RKO (cell line): Measurements from ENCODE around the gene ST8SIA6.

Source experiments
- DNase-seq: peaks from one replicate; pipeline ENCODE4 v3.0.0-alpha.2; 2016; ENCODE audit warnings: low spot score

The ST8SIA6 gene

GRCh38 chr10:17386021-17386420, 68.4 kb downstream of the ST8SIA6 start:
- no peak for DNase-seq

DNA sequence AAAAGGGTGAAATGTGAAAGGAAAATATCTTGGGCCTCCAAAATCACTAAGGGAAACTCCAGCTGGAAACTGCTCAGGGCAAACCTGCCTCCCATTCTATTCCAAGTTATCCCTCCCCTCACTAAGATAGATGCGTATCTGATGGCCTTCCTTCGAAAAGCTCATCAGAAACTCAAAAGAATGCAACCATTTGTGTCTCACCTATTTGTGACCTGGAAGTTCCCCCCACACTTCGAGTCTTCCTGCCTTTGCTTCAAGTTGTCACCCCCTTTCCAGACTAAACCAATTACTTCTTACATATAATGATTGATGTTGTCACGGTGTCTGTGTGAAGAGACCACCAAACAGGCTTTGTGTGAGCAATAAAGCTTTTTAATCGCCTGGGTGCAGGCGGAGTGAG, 69.3 kb downstream of the ST8SIA6 start:
- no peak for DNase-seq

DNA sequence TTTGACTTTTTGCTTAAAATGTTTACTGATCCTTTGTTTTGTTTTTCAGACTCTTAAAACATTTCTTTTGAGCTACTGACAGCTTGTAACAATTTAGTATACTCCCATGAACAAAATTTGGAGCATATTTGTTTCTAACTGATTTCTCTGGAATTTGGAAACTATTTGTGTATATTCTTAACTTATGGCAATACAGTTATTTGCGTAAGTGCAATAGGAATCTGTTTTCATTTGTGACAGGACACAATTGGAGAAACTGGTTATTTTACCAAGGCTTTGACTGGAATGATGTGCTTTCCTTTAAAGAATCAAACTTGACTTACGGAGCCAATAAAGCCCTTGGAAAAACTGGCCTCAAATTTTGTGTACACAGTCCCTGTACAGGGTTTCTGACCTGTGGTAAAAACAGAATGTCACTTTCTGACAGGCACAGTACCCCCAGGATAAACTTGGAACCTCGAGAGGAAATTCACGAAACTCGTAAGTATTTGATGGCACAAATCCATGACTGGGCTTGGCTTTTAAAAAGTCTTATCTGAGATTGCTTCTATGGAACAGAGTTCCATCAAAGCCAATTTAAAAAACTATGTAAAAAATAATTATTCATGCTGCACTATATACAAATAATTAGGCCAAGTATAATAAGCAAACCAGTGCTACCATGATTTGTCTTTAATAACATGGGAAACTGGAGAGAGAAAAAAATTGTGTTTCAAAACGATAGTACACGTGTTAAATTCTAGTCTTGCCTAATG, 70.4 kb downstream of the ST8SIA6 start:
- DNase-seq, result no peak

DNA sequence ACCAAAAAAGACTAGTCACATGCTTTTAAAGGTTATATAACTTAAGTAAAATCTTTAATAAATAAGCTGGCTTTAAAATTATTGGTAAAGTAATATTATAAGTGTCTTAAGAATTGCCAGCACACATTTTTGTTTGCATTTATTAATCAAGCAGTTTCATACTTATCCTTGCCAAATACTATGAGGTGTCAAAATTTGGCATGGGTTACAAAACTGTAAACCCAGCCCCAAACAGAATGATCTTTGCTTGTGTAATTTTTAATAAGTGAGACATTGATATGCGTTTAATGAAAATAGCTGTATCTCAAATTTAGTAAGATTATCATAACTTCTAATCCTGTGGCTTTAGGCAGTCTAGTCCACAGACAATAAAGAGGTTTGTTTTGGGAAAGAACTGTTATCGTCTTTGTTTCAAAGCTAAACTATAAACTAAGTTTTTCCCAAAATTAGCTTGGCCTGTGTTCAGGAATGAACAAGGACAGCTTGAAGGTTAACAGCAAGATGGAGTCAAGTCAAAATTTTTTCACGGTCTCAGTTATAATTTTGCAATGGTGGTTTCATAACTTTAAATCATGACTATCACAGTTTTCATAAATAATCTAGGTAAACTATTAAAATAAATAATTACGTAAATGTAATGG, 72.8 kb downstream of the ST8SIA6 start:
- DNase-seq, result no peak

DNA sequence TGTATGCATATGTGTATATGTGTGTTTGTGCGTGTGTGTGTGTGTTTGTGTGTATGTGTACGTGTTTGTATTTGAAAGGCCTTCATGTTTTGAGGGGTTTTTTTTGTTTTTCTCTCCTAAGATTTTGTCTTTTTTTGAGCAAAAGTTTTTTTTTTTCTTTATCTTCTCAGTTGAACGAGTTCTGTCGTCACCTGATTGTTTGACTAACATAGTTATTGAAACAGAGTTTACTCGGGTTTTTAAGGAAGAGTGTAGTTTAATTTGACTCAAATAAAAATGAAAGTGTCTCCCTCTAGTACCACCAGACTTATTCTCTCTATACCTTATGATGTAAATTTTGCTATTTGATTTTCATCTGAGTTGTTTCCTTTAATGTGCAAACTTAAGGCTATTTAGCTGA, 73.5 kb downstream of the ST8SIA6 start:
- DNase-seq, result no peak

GRCh38 chr10:17380016-17380415, 74.4 kb downstream of the ST8SIA6 start:
- DNase-seq, result no peak

- DNase-seq, result no peak
These were observed 75.2 kb downstream of the ST8SIA6 start for GRCh38 chr10:17379151-17379690.

DNA sequence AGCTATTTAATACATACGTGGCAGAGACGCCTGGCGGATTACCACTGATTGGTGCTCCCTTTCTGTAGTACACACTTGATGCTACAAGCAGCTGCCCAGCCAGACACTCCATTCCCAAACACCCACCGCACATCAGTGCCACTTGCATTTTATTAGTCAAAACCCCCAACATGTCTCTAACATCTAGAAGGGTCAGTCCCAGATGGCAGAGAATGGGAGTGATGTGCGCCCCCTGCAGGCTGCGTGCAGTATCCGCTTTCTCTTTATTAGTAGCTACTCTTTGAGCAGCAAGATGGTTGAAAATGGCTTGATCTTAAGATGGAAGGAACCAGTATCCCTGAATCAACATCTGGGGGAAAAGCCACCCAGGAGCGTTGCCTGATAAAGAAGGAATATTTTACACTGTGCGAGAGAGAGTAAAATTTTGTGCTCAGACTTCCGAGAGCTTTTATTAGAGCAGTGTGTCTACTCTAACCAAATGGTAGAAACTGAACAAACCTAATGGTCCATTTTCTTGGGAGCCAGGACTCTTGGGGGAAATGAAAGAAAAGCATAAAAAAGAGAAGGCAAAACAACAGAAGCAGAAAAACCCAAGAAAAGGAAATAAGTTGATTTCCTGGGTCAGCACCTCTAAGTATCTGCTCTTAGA, 78.3 kb downstream of the ST8SIA6 start:
- no peak for DNase-seq

- DNase-seq, result peak; percentile 40
These were observed 85.6 kb downstream of the ST8SIA6 start for GRCh38 chr10:17368708-17369272.

- no peak for DNase-seq
These were observed 87.7 kb downstream of the ST8SIA6 start for GRCh38 chr10:17366705-17367104.

DNA sequence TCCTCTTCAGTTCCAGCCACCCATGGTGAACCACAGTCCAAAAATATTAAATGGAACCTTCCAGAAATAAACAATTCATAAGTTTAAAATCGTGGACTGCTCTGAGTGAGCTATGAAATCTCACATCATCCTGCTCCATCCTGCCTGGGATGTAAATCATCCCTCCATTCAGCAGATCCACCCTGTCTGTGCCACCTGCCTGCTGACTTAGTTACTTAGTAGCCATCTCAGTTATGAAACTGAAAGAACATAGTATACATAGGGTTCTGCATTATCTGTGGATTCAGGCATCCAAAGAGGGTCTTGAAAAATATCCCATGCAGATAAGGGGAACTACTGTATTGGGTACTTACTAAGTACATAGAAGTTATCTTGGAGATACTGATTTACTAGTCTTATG, 89.0 kb downstream of the ST8SIA6 start:
- no peak for DNase-seq

DNA sequence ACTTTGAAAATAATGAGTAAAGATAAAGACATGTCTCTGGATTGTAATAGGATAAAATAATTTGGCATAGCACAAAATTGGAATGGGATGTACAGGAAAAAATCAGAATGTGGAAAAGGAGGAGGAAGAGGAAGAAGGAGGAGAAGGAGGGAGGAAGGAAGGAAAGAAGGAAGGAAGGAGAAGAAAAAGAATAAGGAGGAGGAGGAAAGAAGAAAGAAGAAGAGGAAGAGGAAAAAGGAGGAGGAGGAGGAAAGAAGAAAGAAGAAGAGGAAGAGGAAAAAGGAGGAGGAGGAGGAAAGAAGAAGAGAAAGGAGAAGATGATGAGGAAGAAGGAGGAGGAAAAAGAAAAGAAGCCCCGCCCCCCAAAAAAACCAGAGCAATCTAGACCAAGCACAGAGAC, 95.9 kb downstream of the ST8SIA6 start:
- no peak for DNase-seq

- DNase-seq, result no peak
These were observed 96.6 kb downstream of the ST8SIA6 start for GRCh38 chr10:17357781-17358180.

GRCh38 chr10:17356820-17357219, 97.6 kb downstream of the ST8SIA6 start:
- no peak for DNase-seq

- no peak for DNase-seq
These were observed 99.6 kb downstream of the ST8SIA6 start for GRCh38 chr10:17354781-17355180.

DNA sequence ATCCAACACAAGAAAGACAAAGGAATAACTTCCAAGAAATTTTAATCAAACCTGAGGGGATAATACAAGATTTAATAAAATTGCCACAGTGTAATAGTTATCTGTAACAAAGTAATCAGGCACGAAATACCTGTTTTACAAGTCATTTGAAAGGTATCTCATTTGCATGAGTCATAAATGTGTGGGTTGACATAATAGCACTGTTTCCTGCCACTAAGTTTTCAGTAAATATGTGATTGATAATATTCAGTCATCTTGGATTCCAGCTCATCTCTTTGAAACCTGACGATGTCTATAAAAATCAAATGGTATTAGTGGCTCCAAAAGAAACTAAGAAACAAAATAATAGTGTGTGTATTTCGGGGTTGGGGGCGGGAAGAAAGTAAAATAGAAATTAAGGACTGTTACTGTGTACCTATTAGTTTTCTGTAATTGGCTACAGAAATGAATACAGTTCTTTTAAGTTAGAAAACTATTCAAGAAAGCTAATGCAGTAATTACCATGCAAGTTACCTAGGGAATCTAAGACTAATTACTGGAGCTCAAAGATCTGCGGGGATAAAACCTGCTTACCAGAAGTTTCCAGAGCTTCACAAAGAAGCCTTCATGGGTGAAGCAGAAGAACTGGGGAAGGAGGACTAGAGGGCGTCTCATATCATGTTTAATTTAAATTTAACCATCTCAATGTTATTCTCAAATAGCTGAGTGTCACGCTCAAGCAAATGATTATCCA, 100.7 kb downstream of the ST8SIA6 start:
- peak; percentile 69 for DNase-seq

- DNase-seq, result no peak
These were observed 101.8 kb downstream of the ST8SIA6 start for GRCh38 chr10:17352583-17352982.

DNA sequence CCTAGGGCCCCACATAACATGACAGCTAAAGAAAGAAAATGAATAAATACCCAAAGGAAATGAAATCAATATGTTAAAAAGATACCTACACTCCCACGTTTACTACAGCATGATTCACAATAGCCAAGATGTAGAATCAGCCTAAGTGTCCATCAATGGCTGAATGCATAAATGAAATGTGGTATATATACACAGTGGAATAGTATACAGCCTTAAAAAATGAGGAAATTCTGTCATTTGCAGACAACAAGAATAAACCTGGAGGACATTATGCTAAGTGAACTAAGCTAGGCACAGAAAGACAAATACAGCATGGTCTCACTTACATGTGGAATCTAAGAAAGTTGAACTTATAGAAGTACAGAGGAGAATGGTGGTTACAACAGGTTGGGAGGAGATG, 102.9 kb downstream of the ST8SIA6 start:
- DNase-seq, result no peak

DNA sequence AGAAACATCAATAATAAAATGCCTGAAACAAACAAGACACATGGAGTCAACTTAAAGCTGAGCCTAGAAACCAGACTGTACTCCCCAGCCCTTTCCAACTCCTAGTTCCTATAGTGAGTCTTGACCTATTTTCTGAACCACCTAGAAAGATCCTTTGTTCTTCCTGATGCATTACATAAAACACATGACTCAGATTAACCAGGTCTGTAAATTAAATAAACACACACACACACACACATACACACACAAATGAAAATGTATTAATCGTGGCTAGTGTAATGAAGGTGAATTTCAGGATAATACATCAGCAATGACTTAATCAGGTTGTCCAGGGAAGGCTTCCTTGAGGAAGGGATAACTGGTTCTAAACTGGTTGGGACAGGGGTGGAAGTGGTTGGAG, 104.7 kb downstream of the ST8SIA6 start:
- no peak for DNase-seq

- DNase-seq, result peak; percentile 36
These were observed 105.7 kb downstream of the ST8SIA6 start for GRCh38 chr10:17348501-17349349.

DNA sequence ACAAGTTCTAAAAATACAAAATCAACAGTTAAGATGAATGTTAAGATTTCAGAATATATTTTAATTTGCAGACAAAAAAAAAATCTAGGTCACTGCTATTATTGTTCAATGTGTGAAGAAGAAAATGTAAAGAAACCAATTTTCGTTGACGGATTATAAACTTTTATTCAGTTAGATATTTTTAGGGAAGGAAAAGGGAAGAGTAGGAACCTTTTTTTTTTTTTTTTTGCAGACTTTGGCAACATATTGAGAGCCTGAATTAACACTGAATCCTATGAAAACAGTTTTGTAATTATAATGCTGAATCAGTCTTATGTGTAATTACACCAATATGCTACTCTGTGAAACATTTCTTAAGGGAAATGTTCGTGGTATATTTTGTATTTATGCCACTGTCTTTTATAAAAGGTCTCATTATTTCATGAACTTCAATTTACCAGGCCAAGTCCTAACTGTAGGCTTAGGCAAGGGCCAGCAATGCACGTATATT, 106.3 kb downstream of the ST8SIA6 start:
- no peak for DNase-seq
